ENCODE measurements around the gene SCIN.
A peak's percentile ranks its signal among the peaks of the same experiment; 100 is the strongest.
"Not testable (repeated sequence)": the region's sequence is repeated elsewhere in the genome, so short reads cannot be mapped to it uniquely, and the experiment has no call there.

SCIN gene

DNA sequence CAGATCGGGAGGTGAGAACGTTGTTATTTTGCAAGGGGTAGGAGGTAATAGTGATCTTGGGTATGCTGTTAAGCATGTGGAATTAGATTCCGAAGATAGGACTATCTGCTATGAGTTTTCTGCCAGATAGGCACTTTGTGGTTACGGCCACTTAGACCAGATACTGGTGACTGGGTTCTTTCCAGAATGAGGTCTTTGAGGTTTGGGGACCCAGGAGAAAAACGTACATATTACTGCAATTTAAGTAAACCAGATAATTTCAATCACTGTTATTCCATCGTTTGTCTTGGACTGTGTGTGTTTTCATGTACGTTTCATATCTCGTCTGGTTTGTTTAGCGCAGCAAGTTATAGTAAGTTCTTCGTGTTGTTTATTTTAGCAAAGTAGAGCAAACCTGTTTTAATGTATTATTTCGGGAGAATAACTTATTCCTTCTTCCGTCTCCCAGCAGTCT is 117.2 kb downstream of the SCIN start:
- TF ChIP-seq, protein P1, sequence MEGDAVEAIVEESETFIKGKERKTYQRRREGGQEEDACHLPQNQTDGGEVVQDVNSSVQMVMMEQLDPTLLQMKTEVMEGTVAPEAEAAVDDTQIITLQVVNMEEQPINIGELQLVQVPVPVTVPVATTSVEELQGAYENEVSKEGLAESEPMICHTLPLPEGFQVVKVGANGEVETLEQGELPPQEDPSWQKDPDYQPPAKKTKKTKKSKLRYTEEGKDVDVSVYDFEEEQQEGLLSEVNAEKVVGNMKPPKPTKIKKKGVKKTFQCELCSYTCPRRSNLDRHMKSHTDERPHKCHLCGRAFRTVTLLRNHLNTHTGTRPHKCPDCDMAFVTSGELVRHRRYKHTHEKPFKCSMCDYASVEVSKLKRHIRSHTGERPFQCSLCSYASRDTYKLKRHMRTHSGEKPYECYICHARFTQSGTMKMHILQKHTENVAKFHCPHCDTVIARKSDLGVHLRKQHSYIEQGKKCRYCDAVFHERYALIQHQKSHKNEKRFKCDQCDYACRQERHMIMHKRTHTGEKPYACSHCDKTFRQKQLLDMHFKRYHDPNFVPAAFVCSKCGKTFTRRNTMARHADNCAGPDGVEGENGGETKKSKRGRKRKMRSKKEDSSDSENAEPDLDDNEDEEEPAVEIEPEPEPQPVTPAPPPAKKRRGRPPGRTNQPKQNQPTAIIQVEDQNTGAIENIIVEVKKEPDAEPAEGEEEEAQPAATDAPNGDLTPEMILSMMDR (conservative IDR thresholded peaks at IDR 0.05; ENCODE audit: low read depth, low read length): no peak
- DNase-seq (ENCODE audit: low read depth): no peak
- H3K4me3 ChIP-seq (ENCODE audit: low read depth, low read length): peak overlapping the region; percentile 91

DNA sequence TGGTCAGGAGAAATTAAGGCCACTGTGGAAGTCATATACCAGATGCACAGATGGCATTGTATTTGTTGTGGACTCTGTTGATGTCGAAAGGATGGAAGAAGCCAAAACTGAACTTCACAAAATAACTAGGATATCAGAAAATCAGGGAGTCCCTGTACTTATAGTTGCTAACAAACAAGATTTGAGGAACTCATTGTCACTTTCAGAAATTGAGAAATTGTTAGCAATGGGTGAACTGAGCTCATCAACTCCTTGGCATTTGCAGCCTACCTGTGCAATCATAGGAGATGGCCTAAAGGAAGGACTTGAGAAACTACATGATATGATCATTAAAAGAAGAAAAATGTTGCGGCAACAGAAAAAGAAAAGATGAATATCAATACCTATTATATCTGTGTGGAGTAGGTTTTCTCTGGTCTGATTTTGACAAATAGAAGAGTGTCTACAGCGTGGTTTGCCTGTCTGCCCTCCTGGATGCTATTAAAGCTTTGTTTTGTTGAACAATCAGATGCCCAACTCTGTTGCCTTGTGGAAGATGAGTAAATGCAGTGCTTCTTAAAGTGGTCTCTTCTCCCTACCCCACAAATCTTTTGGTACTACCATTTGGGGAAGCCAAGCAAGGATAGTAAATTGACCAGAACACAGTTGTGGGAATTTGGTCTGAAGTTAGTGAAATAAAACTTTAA is 118.1 kb downstream of the SCIN start:
- H3K4me3 ChIP-seq (ENCODE audit: low read depth, low read length): peak overlapping the region; percentile 49
- DNase-seq (ENCODE audit: low read depth): not testable (repeated sequence)

DNA sequence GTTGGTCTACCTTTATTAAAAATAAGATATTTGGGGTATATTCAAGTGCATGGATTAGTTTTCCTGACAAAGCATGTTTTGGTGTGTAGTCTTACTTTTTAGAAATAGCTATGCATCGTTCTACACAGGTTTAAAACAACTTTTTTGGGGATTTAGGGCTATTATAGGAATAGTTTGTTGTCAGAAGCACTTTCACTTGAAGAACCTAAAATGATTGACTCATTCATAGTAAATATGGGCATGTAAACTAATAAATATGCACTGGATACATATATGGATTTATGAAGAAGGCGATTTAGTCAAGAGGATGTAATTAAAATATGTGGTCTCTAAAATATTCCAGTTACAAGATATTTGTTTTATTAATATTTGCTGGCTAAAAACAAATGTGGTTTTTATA is 118.9 kb downstream of the SCIN start:
- TF ChIP-seq, protein P1 (conservative IDR thresholded peaks at IDR 0.05; ENCODE audit: low read depth, low read length): no peak
- DNase-seq (ENCODE audit: low read depth): no peak
- peak overlapping the region; percentile 49 for H3K4me3 ChIP-seq (ENCODE audit: low read depth, low read length)

DNA sequence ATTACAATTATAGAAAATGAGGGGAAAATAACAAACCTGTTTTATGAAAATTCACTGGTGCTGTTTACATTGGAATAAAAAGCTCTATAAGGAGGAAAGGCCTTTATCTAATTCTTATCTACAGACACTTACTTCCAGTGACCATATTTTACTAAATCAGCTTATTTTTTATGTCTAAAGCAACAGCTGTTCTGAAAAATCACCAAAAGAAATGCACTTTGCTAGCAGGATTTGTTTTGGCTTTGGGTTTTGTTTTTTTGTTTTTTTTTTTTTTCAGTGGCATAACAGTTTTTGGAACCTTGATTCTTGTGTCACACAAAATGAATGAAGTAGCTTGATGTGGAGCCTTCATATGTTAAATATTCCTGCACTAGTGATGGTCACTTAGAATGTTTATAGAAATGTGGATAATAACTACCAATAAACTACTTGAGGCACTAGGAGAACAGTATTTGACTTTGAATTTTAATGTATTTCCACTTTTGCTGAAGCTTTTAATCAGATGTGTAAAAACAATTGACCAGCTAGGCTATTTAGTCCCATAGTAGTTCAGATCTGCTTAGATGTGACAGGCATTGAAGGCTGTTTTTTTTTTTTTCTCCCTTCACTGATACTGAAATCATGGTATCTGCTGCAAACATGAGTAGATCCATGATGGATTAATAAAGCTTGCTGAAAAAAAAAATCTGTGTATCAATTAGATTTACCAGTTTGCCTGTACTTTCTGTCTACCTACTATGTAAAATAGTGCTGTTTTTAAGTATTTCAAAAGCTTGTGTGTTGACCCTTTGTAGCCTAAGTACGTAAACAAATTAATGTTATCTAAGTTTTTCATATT is 119.7 kb downstream of the SCIN start:
- no peak for DNase-seq (ENCODE audit: low read depth)
- TF ChIP-seq, protein P1 (conservative IDR thresholded peaks at IDR 0.05; ENCODE audit: low read depth, low read length): no peak
- H3K4me3 ChIP-seq (ENCODE audit: low read depth, low read length): peak overlapping the region; percentile 49

DNA sequence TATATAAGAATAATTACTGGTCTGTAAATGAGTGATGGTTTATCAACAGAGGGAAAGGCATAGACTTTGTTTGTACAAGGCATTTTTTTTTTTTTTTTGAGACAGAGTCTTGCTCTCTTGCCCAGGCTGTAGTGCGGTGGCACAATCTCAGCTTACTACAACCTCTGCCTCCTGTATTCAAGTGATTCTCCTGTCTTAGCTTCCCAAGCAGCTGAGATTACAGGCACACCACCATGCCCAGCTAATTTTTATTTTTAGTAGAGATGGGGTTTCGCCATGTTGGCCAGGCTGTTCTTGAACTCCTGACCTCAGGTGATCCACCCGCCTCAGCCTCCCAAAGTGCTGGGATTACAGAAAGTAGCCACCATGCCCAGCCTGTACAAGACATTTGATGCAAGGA is 120.9 kb downstream of the SCIN start:
- H3K4me3 ChIP-seq (ENCODE audit: low read depth, low read length); DNase-seq (ENCODE audit: low read depth): not testable (repeated sequence)

DNA sequence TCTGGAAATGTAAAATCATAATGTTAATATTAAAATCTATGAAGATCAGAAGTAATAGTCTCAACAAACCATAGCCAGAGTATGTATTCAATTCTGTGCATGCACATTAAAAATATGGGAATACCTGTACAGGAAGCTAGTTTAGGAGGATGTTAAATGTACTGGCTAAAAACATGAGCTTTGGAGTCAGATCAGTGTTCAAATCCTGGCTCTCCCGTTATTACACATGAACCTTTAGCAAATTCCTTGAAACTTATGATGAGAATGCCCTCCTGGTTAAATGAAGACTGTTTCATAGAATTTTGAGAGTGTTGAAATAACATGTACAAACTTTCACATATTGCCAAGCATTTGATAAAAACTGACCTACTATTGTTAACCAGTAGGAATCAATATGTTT is 121.5 kb downstream of the SCIN start:
- DNase-seq (ENCODE audit: low read depth): no peak
- no peak overlapping the region for H3K4me3 ChIP-seq (ENCODE audit: low read depth, low read length)
- TF ChIP-seq, protein P1 (conservative IDR thresholded peaks at IDR 0.05; ENCODE audit: low read depth, low read length): no peak

DNA sequence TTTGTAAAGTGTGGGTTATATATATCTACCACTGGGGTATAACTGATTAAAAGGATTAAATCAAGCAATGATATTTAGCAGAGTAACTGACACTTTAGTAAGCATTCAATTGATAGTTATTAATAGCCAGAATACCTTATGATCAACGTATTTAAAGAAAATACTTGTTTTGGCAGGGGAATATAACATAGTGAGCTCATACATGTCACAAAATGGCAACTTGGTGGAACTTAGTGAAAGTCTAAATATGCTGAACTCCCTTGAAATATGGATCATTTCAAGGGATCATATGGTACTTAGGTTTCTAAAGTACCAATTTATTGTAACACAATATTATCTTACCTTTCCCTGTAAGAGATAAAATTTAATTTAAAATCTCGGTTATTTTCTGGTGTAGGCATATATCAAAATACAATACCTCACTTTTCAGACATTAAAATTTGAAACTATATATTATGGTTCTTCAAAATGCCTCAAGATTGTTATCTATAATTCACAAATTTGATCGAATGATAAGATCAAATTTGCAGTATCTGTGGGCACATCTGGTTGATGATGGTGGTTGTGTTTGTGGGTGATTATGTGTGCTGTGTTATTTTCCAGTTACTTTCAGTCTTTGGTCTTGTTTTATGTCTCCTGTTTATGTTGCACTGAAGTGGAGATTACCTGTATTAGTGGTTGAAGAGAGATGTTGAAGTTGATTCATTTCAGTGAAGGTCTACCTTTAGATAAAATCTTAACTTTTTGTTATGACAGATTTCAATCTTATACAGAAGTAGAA is 122.1 kb downstream of the SCIN start:
- no peak for DNase-seq (ENCODE audit: low read depth)
- TF ChIP-seq, protein P1 (conservative IDR thresholded peaks at IDR 0.05; ENCODE audit: low read depth, low read length): no peak
- H3K4me3 ChIP-seq (ENCODE audit: low read depth, low read length): no peak overlapping the region
